ENCODE measurements around the gene SRRM1.

DNA sequence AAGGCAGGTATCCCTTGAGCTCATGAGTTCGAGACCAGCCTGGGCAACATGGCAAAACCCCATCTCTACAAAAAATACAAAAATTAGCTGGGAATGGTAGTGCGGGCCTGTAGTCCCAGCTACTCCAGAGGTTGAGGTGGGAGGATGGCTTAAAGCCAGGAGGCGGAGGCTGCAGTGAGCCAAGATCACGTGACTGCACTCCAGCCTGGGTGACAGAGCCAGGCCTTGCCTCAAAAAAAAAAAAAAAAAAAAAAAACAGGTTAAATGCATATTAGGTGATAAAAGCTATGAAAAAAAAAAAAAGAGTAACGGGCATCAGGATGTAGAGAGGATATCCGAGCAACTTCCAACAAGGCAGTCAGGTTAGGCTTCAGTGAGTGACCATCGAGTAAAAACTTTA lies 2.8 kb upstream of the SRRM1 start:
- TF ChIP-seq NFIC (IDR thresholded peaks at IDR 0.05; ENCODE audit: low read depth, low read length) (no peak), EP300 (IDR thresholded peaks at IDR 0.05; ENCODE audit: borderline replicate concordance in 1 of 2, control insufficient read depth in 1 of 2, low read depth in 2 of 2, low read length in 2 of 2) (no peak), HDGF (IDR thresholded peaks at IDR 0.05) (no peak), KDM1A (IDR thresholded peaks at IDR 0.05; ENCODE audit: borderline replicate concordance) (no peak), CHD1 (IDR thresholded peaks at IDR 0.05; ENCODE audit: low read depth, low read length) (no peak), CEBPB (IDR thresholded peaks at IDR 0.05; ENCODE audit: borderline replicate concordance in 1 of 2, low read depth in 2 of 2, low read length in 2 of 2) (no peak), BMI1 (IDR thresholded peaks at IDR 0.05; ENCODE audit: borderline replicate concordance) (no peak)
- TF ChIP-seq, protein P1, sequence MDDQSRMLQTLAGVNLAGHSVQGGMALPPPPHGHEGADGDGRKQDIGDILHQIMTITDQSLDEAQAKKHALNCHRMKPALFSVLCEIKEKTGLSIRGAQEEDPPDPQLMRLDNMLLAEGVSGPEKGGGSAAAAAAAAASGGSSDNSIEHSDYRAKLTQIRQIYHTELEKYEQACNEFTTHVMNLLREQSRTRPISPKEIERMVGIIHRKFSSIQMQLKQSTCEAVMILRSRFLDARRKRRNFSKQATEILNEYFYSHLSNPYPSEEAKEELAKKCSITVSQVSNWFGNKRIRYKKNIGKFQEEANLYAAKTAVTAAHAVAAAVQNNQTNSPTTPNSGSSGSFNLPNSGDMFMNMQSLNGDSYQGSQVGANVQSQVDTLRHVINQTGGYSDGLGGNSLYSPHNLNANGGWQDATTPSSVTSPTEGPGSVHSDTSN (IDR thresholded peaks at IDR 0.05; ENCODE audit: insufficient replicate concordance, low read depth, low read length): no peak
- TF ChIP-seq, protein P2, sequence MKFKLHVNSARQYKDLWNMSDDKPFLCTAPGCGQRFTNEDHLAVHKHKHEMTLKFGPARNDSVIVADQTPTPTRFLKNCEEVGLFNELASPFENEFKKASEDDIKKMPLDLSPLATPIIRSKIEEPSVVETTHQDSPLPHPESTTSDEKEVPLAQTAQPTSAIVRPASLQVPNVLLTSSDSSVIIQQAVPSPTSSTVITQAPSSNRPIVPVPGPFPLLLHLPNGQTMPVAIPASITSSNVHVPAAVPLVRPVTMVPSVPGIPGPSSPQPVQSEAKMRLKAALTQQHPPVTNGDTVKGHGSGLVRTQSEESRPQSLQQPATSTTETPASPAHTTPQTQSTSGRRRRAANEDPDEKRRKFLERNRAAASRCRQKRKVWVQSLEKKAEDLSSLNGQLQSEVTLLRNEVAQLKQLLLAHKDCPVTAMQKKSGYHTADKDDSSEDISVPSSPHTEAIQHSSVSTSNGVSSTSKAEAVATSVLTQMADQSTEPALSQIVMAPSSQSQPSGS (IDR thresholded peaks at IDR 0.05; ENCODE audit: low read length): no peak
- TF ChIP-seq, protein P3, sequence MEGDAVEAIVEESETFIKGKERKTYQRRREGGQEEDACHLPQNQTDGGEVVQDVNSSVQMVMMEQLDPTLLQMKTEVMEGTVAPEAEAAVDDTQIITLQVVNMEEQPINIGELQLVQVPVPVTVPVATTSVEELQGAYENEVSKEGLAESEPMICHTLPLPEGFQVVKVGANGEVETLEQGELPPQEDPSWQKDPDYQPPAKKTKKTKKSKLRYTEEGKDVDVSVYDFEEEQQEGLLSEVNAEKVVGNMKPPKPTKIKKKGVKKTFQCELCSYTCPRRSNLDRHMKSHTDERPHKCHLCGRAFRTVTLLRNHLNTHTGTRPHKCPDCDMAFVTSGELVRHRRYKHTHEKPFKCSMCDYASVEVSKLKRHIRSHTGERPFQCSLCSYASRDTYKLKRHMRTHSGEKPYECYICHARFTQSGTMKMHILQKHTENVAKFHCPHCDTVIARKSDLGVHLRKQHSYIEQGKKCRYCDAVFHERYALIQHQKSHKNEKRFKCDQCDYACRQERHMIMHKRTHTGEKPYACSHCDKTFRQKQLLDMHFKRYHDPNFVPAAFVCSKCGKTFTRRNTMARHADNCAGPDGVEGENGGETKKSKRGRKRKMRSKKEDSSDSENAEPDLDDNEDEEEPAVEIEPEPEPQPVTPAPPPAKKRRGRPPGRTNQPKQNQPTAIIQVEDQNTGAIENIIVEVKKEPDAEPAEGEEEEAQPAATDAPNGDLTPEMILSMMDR (IDR thresholded peaks at IDR 0.05 in 2 of 3, conservative IDR thresholded peaks at IDR 0.05 in 1 of 3; ENCODE audit: control insufficient read depth in 2 of 3, extremely low read depth in 1 of 3, insufficient read depth in 1 of 3, low read depth in 3 of 3, low read length in 3 of 3): no peak
- TF ChIP-seq, protein P4, sequence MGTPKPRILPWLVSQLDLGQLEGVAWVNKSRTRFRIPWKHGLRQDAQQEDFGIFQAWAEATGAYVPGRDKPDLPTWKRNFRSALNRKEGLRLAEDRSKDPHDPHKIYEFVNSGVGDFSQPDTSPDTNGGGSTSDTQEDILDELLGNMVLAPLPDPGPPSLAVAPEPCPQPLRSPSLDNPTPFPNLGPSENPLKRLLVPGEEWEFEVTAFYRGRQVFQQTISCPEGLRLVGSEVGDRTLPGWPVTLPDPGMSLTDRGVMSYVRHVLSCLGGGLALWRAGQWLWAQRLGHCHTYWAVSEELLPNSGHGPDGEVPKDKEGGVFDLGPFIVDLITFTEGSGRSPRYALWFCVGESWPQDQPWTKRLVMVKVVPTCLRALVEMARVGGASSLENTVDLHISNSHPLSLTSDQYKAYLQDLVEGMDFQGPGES (IDR thresholded peaks at IDR 0.05): no peak
- TF ChIP-seq, protein P5, sequence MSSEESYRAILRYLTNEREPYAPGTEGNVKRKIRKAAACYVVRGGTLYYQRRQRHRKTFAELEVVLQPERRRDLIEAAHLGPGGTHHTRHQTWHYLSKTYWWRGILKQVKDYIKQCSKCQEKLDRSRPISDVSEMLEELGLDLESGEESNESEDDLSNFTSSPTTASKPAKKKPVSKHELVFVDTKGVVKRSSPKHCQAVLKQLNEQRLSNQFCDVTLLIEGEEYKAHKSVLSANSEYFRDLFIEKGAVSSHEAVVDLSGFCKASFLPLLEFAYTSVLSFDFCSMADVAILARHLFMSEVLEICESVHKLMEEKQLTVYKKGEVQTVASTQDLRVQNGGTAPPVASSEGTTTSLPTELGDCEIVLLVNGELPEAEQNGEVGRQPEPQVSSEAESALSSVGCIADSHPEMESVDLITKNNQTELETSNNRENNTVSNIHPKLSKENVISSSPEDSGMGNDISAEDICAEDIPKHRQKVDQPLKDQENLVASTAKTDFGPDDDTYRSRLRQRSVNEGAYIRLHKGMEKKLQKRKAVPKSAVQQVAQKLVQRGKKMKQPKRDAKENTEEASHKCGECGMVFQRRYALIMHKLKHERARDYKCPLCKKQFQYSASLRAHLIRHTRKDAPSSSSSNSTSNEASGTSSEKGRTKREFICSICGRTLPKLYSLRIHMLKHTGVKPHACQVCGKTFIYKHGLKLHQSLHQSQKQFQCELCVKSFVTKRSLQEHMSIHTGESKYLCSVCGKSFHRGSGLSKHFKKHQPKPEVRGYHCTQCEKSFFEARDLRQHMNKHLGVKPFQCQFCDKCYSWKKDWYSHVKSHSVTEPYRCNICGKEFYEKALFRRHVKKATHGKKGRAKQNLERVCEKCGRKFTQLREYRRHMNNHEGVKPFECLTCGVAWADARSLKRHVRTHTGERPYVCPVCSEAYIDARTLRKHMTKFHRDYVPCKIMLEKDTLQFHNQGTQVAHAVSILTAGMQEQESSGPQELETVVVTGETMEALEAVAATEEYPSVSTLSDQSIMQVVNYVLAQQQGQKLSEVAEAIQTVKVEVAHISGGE (CRISPR knock-in tag; IDR thresholded peaks at IDR 0.05): no peak
